ENCODE measurements around the gene TMEM163.

GRCh38 chr2:134659724-134660123 lies 59.1 kb downstream of the TMEM163 start:
- no peak for TF ChIP-seq CTCF (IDR thresholded peaks at IDR 0.05)
- no peak for TF ChIP-seq POLR2A (IDR thresholded peaks at IDR 0.05)
